Kidney (tissue), 14 donors: ENCODE results near the gene DROSHA. TPM values are rescaled to one million over a fixed set of nuclear protein-coding genes. Genes with fewer than 3 reads are reported as not detected.

Experiments
- DNase-seq, 5 donors: peaks; one replicate each; pipeline ENCODE4 v3.0.0-alpha.2; 2013 to 2020
- FAIRE-seq: peaks from 2 replicates; lab custom pipeline; 2012; peaks lifted over from hg19 to GRCh38; lab: Jason Lieb, UNC
- H3K27ac ChIP-seq, 2 donors: one replicate each; pipeline ENCODE4 v1.7.0; 2013; ENCODE audit warnings: low read depth in 2 of 2, low read length in 2 of 2, inconsistent platforms in 1 of 2
- H3K27me3 ChIP-seq: one replicate; pipeline ENCODE4 v1.7.1; 2013; ENCODE audit warnings: low read length, inconsistent platforms; ENCODE audit not compliant: control insufficient read depth, insufficient read depth
- H3K36me3 ChIP-seq, 3 donors: one replicate each; pipeline versions ENCODE4 v1.7.0 to v1.7.1; 2013; ENCODE audit warnings: low read length in 3 of 3, control low read depth in 1 of 3, inconsistent platforms in 1 of 3; ENCODE audit not compliant: insufficient read depth in 3 of 3, control insufficient read depth in 2 of 3
- H3K4me1 ChIP-seq, 3 donors: one replicate each; pipeline versions ENCODE4 v1.7.0 to v1.7.1; 2013; ENCODE audit warnings: low read length in 3 of 3, inconsistent platforms in 1 of 3, low read depth in 1 of 3; ENCODE audit not compliant: control insufficient read depth in 2 of 3, insufficient read depth in 2 of 3
- H3K4me3 ChIP-seq, 3 donors: one replicate each; pipeline versions ENCODE4 v1.7.0 to v1.8.1; 2013; ENCODE audit warnings: low read length in 3 of 3, control low read depth in 1 of 3, inconsistent platforms in 1 of 3
- H3K9ac ChIP-seq, 3 donors: one replicate each; pipeline versions ENCODE4 v1.7.0 to v1.7.1; 2013; ENCODE audit warnings: low read length in 3 of 3, control low read depth in 1 of 3, inconsistent platforms in 1 of 3
- H3K9me3 ChIP-seq, 3 donors: one replicate each; pipeline versions ENCODE4 v1.7.0 to v1.7.1; 2013; ENCODE audit warnings: low read length in 3 of 3, control low read depth in 1 of 3, inconsistent platforms in 1 of 3; ENCODE audit not compliant: control insufficient read depth in 2 of 3, insufficient read depth in 1 of 3
- CTCF ChIP-seq: IDR thresholded peaks from 3 replicates; pipeline ENCODE4 v1.5.1; 2012; ENCODE audit warnings: mild to moderate bottlenecking, moderate library complexity, borderline replicate concordance; ENCODE audit not compliant: insufficient read depth; ENCODE audit errors: extremely low read depth
- intact Hi-C: fragments of 100-400 bp; cut with DNase I; formaldehyde crosslinking; loops from one replicate; pipeline ENCODE4 v1.11.1; 2022
- polyA plus RNA-seq: library from polyadenylated mRNA; stranded (reverse); fragments of 350-450 nt; fragmentation: Illumina TruSeq; extraction: RNeasy Lipid Tissue Mini Kit (QIAGEN cat#74804); gene quantifications from one replicate; pipeline ENCODE4 v1.2.3, GENCODE V29; 2014; ENCODE audit warnings: low read depth, low replicate concordance; ENCODE audit not compliant: insufficient read depth
- total RNA-seq: library from RNA; stranded (reverse); fragmentation: NEBNext Ultra II Directional; extraction: Animal tissue kit (Norgen Biotek cat#: 25700); gene quantifications from one replicate; pipeline ENCODE4 v1.2.1, GENCODE V29; 2021
- donor health status: control.
- donor health status: control.
- donor health status: control.
- donor health status: control.
- donor health status: control.
- donor health status: DM: yes; HTN: yes; CAD: no.
- donor health status: Normal renal cell carcinoma (clear cell type).

The DROSHA gene
- total and polyA plus RNA-seq, 2 donors from 2014 or later, result 39.9 to 51.6 TPM

GRCh38 chr5:31559942-31560341 is 28.0 kb upstream of the DROSHA start:
- FAIRE-seq (no peak), DNase-seq (no peak)
- Histone ChIP-seq H3K27me3 (no peaks in the 10 kb centered on the region), H3K4me1 (no peaks in the 10 kb centered on the region), H3K27ac (no peak overlapping the region), H3K36me3 (no peaks in the 10 kb centered on the region), H3K4me3 (no peak overlapping the region), H3K9me3 (no peaks in the 10 kb centered on the region), H3K9ac (no peak overlapping the region)
- intact Hi-C loops, result no loop called here
- TF ChIP-seq CTCF, result no peak

- H3K9ac ChIP-seq, result no peak overlapping the region
- peaks cover 0 to 16% (median 9%) of the 10 kb centered on the region in 3 donors for H3K36me3 ChIP-seq
- no peaks in the 10 kb centered on the region for H3K4me1 ChIP-seq
- intact Hi-C loops, result no loop called here
- no peaks in the 10 kb centered on the region for H3K9me3 ChIP-seq
- no peak for DNase-seq
- no peaks in the 10 kb centered on the region for H3K27me3 ChIP-seq
- no peak for TF ChIP-seq CTCF
- FAIRE-seq, result no peak
- H3K4me3 ChIP-seq, result no peak overlapping the region
- no peak overlapping the region for H3K27ac ChIP-seq
Observed at GRCh38 chr5:31556461-31556860, 24.6 kb upstream of the DROSHA start.

GRCh38 chr5:31554552-31554951 is 22.7 kb upstream of the DROSHA start:
- DNase-seq (no peak), FAIRE-seq (no peak)
- Histone ChIP-seq H3K36me3 (peaks cover 0 to 19% (median 9%) of the 10 kb centered on the region in 3 donors), H3K27ac (no peak overlapping the region), H3K9ac (no peak overlapping the region), H3K27me3 (no peaks in the 10 kb centered on the region), H3K4me3 (no peak overlapping the region), H3K9me3 (no peaks in the 10 kb centered on the region), H3K4me1 (no peaks in the 10 kb centered on the region)
- intact Hi-C loops, result no loop called here
- no peak for TF ChIP-seq CTCF

- Histone ChIP-seq H3K36me3 (peaks cover 0 to 19% (median 9%) of the 10 kb centered on the region in 3 donors), H3K9ac (no peak overlapping the region), H3K27me3 (no peaks in the 10 kb centered on the region), H3K4me1 (no peaks in the 10 kb centered on the region), H3K4me3 (no peak overlapping the region), H3K27ac (no peak overlapping the region), H3K9me3 (no peaks in the 10 kb centered on the region)
- FAIRE-seq (no peak), DNase-seq (no peak)
- no peak for TF ChIP-seq CTCF
- intact Hi-C loops, result no loop called here
Observed at GRCh38 chr5:31553863-31554262, 22.0 kb upstream of the DROSHA start.
